GM18870 (cell line): Measurements from ENCODE around the gene SMPDL3A.
A peak's percentile ranks its signal among the peaks of the same experiment; 100 is the strongest.

Experiments
- ATAC-seq: cut with Tn5 transposase; IDR thresholded peaks from one replicate; pipeline ENCODE4 v1.9.1; 2021; ENCODE audit warnings: moderate library complexity; ENCODE audit not compliant: unreplicated experiment

Gene SMPDL3A

DNA sequence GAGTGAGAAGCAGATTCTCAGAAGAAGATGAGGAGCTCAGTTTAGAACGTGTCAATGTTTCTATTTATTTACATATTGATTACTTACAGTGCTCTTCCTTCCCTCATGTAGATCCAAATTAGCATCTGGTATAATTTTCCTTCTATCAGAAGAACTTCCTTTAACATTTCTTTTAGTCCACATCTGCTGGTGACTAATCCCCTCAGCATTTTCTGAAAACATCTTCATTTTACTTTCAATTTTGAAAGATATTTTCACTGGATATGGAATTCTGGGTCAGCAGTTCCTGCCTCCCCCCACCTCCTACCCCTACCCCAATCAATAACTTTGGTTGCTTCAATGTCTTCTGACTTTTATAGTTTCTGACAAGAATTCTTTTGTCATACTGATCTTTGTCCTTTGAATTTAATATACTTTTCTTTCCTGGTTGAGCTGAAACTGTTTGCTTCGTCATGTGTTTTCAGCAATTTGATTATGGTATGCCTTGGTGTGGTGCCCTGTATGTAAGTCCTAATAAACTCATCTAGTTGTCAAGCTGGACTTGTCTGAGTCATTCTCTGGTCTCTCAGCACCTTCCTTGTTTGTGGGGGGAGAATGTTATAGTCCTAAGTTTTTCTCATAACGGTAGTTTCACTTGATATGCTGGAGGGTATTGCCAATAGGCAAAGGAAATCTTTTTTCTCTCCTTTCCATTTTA, 57.0 kb downstream of the SMPDL3A start:
- no peak for ATAC-seq

DNA sequence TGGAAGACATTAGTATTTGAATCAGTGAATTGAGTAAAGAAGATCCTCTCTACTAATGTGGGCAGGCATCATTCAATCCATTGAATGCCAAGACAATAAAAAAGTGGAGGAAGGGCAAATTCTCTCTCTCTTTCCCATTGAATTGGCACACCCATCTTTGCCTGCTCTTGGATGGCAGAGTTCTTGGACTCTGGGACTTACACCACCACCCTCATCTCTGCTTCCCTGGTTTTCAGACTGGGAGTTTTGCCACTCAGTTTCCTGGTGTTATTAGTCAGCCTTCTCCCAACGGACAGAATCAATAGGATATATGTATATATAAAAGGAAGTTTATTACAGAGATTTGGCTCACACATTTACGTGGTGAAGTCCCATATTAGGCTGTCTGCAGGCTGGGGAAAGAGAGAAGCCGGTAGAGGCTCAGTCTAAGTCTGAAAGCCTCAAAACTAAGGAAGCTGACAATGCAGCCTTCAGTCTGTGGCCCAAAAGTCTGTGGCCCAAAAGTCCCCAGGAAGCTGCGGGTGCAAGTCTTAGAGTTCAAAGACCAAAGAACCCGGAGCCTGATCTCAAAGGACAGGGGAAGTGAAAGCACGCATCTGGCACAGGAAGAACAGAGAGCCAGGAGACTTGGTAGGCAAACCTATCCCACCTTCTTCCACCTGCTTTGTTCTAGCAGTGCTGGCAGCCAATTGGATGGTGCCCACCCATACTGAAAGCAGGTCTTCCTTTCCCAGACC, 64.4 kb downstream of the SMPDL3A start:
- ATAC-seq, result peak; percentile 97
